T-helper 9 cell (primary cell): ENCODE measurements around the gene CACNB4.
"Not testable (repeated sequence)": the region's sequence is repeated elsewhere in the genome, so short reads cannot be mapped to it uniquely, and the experiment has no call there.

Experiments
- DNase-seq: peaks from one replicate; pipeline ENCODE4 v3.0.0-alpha.2; 2020

The CACNB4 gene

DNA sequence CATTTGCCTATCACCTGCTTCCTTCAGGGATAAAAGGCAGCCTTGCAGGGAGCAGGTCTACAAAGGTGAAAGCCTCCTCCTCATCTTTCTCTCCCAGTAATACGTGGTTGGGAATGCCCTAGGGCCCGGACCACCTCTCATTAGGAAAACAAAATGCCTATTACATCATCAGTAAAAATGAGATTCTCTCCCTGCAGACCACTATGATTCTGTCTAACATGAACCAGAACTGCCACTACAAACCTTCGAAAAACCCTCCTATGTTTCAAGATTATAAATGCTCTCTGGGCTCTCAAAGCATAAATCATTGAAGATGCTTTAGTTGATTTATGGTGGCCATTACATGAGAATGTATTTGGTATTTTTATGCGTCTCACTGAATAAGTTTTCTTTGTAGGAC is 162.2 kb downstream of the CACNB4 start:
- DNase-seq: no peak

DNA sequence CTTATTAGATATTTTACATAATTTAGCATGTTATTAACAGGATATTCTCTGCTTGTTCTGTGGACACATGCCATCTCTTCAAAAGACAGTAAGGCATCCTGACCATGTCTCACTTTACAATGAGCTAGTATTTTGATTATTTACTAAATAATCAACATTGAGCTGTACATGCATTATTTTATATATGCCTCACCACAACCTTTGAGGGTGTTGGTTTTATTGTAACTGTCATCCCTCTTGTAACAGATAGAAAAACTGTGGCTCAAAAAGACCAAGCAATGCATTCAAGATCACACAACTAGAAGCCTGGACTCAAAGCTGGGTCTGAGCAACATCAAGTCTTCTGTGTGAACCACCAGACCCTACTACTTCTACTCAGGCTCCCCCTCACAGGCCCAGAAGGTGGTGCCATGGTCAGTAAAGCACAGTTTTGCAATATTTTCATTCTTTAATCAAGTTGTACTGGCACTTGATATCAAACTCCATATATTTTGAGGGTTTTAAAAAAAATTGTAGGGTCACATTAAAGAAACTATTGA is 165.5 kb downstream of the CACNB4 start:
- no peak for DNase-seq

GRCh38 chr2:151931756-151932155 is 167.1 kb downstream of the CACNB4 start:
- no peak for DNase-seq

DNA sequence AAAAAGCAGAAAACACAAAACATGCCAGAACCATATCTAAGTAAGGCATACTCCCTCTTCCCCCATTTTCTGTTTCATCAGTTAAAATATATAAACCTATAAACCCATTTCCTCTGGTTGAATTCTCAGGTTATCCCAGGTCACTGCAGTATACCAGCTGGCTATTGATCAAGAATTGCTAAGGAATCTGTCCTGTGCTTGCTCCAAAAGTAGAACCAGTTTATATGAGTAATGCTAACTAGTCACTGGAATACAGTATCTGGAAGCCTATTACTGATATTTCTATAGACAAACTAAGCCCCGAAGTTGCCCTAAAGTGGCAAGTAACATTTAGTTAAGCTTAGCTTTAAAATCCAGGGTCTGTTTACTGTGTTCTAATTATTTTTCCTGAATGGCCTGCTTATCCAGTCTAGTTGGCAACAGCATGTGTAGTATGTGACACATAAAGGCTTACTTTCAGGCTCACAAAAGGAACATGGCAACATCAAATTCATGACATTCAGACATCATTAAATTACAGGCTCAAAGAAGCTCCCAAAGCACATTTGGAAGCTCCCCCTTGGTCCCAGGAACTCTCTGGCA is 167.7 kb downstream of the CACNB4 start:
- no peak for DNase-seq

GRCh38 chr2:151930042-151930441 is 168.8 kb downstream of the CACNB4 start:
- no peak for DNase-seq

- DNase-seq: no peak
Measured at GRCh38 chr2:151928380-151928779, 170.5 kb downstream of the CACNB4 start.

DNA sequence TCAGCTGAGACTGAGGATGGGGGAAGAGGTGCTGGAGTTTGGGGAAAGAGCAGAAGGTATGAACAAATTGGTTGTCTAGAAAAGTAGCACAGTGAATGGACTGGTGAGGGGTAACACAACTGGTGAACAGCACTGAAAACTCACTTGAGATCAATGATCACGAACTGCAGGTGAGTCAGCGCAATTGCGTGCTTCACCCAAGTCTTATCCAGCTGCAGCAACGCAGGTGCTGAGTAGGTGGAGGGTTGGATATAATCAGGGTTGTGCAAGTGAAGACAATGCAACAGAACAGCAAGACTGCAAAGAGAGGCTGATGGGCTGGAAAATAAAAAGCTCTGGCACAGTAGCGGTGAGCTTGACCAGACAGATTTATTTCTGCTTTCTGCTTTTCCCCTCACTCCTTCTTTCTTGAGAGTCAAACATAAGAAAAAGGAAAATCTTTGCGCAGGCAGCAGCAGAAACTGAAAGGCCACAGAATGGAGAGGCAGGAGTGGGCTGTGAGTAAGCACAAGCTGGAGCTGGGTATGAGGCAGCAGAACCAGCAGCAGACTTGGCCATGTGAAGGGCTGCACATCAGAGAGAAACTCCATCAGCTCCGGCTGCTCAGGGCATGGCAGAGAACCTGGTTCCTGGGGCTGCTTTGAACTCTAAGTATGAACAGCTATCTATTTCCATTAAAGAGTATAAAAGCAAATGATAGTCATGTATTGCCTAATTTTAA is 171.2 kb downstream of the CACNB4 start:
- no peak for DNase-seq

DNA sequence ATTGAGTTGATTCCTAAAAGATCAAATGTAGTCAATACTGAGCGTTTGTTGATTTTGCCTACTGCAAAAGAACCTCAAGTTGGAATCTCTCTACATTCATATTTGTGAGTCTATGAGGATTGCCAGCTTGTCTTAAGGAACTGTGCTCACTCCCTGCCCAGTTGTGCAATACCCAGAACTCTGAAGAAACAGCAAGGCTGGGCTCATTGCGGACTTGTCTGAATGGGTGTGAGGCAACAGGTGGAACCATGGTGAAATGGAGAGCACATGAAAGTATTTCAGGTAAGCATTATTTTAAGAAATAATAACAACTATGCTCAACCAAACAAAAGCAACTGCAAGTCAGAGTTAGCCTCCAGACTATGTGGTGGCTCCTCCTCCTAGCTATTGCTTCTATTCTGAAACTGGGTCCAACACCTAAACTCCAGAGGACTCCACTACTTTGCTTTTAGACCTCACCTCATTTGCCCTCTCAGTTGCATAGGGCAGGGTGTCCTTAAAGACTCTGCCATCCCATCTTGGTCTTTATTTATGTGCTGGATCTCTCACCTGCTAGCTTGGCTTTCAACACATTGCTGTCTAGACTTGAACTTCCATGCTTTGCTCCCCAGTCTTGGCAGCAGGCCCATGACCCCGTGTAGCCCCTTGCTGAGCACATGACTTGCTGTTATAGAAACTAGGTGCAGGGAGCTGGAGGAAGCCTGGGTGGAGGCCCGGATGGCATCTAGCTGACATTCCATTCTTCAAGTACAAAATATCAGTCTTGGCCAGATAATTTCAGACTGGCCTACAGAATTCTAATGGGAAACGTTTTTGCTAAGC is 175.8 kb downstream of the CACNB4 start:
- DNase-seq: no peak

DNA sequence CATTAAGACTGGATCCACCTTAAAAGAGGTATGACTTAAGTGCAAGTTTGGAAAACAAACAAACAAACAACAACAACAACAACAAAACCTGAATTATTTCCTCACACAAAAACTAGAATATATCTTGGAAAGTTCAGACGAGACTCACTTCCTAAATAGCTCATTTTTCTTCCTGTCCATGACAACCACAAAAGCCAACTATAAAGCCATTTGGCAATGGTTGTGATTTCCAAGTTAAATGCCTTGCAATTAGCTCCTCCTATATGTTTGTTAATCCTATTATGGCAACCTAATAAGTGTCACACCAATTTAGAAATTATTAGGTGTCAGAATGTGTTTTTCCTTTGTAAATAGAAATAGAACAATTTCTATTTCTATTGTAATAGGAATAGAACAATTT is 179.1 kb downstream of the CACNB4 start:
- no peak for DNase-seq

- no peak for DNase-seq
Measured at GRCh38 chr2:151918308-151918707, 180.5 kb downstream of the CACNB4 start.

DNA sequence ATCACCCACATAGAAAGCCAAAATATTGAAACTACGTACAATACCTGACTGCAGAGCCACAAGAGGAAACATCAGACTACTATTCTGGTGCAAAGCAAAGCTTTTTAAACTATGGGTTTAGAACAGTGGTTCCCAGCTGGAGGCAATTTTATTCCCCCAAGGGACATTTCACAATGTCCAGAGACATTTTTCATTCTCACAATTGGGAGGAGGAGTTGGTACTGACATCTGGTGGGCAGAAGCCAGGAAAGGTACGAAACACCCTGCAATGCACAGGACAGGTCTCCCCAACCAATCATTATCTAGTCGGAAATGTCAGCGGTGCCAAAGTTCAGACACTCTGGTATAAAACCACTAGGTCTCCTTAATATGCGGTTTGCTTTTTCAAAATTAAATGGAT is 182.2 kb downstream of the CACNB4 start:
- DNase-seq: no peak

- not testable (repeated sequence) for DNase-seq
Measured at GRCh38 chr2:151915629-151916025, 183.2 kb downstream of the CACNB4 start.

- no peak for DNase-seq
Measured at GRCh38 chr2:151914989-151915628, 183.7 kb downstream of the CACNB4 start.

DNA sequence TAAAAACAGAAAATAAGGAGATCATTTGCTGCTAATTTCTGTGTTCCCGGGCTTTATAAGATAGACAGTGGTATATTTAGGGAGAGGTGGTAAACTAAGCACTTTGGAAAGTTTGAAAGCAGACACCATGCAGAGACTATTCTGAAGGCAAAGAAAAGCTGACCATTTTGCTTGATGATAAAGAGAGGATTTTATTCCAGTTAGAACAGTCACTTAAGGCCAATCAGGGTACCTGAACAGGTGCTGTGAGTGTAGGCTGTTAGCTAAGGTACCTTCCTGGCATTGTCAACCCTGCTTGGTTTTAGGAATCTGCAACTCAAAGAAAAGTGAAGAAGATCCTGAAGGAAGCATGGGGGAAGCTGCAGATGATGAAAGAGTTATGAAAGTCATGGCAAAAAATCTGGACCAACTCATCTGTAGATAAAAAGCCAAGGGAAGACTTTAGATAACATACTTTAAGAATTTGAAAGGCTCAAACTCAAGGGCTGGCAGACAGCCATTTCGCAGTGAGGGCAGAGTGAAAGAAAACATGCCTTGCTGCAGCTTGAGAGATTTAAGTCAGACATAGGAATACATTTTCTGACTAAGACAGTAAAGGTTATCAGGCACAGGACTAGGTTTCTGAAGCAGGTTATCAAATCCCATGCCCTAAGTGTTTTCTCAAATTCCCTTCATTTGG is 190.5 kb downstream of the CACNB4 start:
- no peak for DNase-seq

GRCh38 chr2:151907286-151908203 is 191.3 kb downstream of the CACNB4 start:
- no peak for DNase-seq

DNA sequence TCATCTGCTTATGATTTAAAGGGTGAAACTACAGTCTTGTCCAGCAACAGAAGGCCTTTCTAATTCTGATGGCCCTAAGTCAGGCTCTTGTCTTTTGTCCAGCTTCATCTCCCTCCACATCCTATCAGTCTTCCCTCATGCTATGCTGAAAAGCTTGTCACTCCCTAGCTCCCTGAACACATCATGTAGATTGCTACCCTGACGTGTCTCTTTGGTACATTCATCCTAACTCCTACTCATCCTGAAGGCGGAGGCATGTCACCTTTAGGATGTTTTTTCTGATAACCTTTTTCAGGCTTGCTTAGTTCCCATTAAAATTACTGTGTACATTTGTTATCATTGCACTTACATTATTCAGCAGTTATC is 192.2 kb downstream of the CACNB4 start:
- DNase-seq: no peak

DNA sequence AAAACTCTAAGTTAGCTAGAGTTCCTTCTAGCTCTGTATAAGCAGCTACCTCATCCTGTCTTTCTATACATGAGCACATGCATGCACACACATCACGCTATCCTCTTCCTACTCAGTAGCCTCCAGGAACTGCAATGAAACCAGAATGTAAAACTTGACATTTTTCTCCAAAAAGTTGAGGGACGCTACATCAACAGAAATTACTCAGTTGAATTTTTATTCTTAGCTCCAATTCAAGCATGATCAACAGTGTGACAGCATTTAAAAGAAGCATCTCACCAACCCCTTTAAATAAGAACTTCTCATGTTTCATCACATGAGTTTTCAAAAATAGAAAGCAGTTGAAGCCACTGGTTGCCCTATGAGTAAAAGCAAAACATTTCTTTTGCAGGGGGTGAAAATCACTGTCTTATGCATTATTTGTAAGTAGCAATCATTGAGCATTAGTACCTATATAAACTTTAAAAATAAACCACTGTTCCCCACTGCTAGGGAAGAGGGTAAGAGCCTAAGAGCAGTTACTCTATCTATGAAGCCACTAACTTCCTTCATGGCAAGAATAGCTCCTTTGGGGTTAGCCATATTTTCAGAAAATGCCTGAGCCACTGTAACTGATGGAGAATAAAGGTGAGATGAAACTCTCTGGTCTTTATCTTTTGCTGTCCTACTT is 192.7 kb downstream of the CACNB4 start:
- DNase-seq: no peak

DNA sequence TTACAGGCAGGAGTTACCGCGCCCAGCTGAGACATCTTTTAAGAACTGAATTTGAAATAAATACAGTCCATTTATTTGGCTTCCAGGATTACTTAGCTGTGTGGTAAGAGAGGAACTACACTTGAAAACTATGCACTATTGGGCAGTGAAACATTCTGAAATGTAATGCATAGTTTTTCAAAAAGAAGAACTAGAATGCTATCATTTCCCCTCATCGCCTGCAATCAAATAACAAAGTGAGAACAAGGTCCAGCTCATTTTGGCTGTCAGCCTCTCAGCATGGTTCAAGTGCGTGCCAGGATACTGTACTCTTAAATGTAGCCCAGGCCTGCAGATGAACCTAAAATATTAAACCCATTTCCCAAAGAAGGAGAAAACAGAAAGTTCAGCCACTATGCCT is 194.0 kb downstream of the CACNB4 start:
- no peak for DNase-seq

- DNase-seq: no peak
Measured at GRCh38 chr2:151904021-151904420, 194.8 kb downstream of the CACNB4 start.

- DNase-seq: no peak
Measured at GRCh38 chr2:151902829-151903228, 196.0 kb downstream of the CACNB4 start.

DNA sequence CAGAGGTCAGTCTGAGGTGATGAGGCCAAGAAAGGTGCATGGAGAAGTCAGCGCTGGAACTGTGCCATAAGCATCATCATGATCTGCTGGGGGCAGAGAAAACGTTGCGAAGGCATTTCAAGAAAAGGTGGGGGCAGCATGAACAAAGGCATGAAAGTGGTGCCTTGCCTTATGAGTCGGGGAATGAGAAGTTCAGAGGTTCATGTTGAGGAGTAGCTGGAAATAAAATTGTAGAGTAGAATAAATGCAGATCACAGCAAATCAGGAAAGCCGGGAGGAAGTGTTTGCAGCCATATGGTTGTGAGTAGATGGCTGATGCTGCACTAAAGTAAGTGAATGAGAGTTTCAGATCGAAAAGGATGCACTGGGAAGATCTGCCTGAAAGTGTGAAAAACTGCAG is 198.5 kb downstream of the CACNB4 start:
- DNase-seq: no peak
